H1 (cell line): Measurements from ENCODE around the gene CAMSAP3. TPM values are rescaled to one million over a fixed set of nuclear protein-coding genes. Genes with fewer than 3 reads are reported as not detected.
A peak's percentile ranks its signal among the peaks of the same experiment; 100 is the strongest.

Experiments used
- CTCF ChIA-PET: fragments of 300-600 bp; sonication (Branson Sonifier 250); formaldehyde crosslinking; loops from one replicate; lab custom pipeline; 2021; ENCODE audit not compliant: partially characterized antibody; lab: Charles Lee
- POLR2A ChIA-PET: fragments of 300-600 bp; sonication (Branson Sonifier 250); formaldehyde crosslinking; loops from one replicate; lab custom pipeline; 2021; ENCODE audit warnings: inconsistent platforms; ENCODE audit not compliant: partially characterized antibody; lab: Charles Lee
- DNase-seq, 2 experiments: peaks; one replicate each; pipeline versions ENCODE4 v3.0.0 to v3.0.0-alpha.2; 2010 to 2022; ENCODE audit warnings: low spot score in 2 of 2, low read depth in 1 of 2, mixed read lengths in 1 of 2
- FAIRE-seq: peaks from 2 replicates; lab custom pipeline; 2011; peaks lifted over from hg19 to GRCh38; lab: Jason Lieb, UNC
- H2AFZ ChIP-seq: 2 replicates; pipeline ENCODE4 v1.8.1; 2012; ENCODE audit warnings: low read length, inconsistent platforms
- H2AK5ac ChIP-seq: 2 replicates; pipeline ENCODE4 v1.6.1; 2013; ENCODE audit warnings: low read depth, low read length
- H2BK120ac ChIP-seq: replicated peaks from 2 replicates; pipeline ENCODE3; 2013; ENCODE audit warnings: low read depth, low read length, inconsistent platforms
- H2BK12ac ChIP-seq: 2 replicates; pipeline ENCODE4 v1.6.1; 2013; ENCODE audit warnings: low read depth, low read length
- H2BK15ac ChIP-seq: 2 replicates; pipeline ENCODE4 v1.6.1; 2013; ENCODE audit warnings: low read length
- H2BK20ac ChIP-seq: 2 replicates; pipeline ENCODE4 v1.6.1; 2013; ENCODE audit warnings: low read length
- H2BK5ac ChIP-seq: 2 replicates; pipeline ENCODE4 v1.6.1; 2013; ENCODE audit warnings: low read depth, low read length
- H3K14ac ChIP-seq: 2 replicates; pipeline ENCODE4 v1.6.1; 2013; ENCODE audit warnings: inconsistent platforms; ENCODE audit not compliant: insufficient read length
- H3K18ac ChIP-seq: 2 replicates; pipeline ENCODE4 v1.6.1; 2013; ENCODE audit warnings: low read length; ENCODE audit errors: extremely low read depth
- H3K23ac ChIP-seq: 2 replicates; pipeline ENCODE4 v1.6.1; 2013; ENCODE audit warnings: inconsistent platforms; ENCODE audit not compliant: insufficient read length
- H3K23me2 ChIP-seq: 2 replicates; pipeline ENCODE4 v1.6.1; 2013; ENCODE audit warnings: low read depth, low read length
- H3K27ac ChIP-seq: 2 replicates; pipeline ENCODE4 v1.6.1; 2011; ENCODE audit warnings: low read depth, low read length, inconsistent platforms
- H3K27me3 ChIP-seq, 4 experiments: replicated peaks in 1 of 4; 1 replicate in 1 of 4; 2 replicates in 3 of 4; pipeline versions ENCODE4 v1.6.1 to v1.8.1; 2011 to 2013; ENCODE audit warnings: low read length in 3 of 4, mild to moderate bottlenecking in 3 of 4, inconsistent platforms in 2 of 4, mixed read lengths in 2 of 4, moderate library complexity in 1 of 4; ENCODE audit not compliant: control insufficient read depth in 3 of 4, insufficient read depth in 3 of 4; ENCODE audit errors: extremely low read depth in 1 of 4
- H3K36me3 ChIP-seq, 4 experiments: 2 replicates each; pipeline versions ENCODE4 v1.6.1 to v1.8.1; 2011 to 2013; ENCODE audit warnings: mild to moderate bottlenecking in 4 of 4, low read length in 3 of 4, moderate library complexity in 2 of 4, control low read depth in 1 of 4, inconsistent platforms in 1 of 4; ENCODE audit not compliant: insufficient read depth in 4 of 4, control insufficient read depth in 2 of 4
- H3K4ac ChIP-seq: replicated peaks from 2 replicates; pipeline ENCODE3; 2013; ENCODE audit warnings: low read length, low read depth, mixed read lengths, inconsistent platforms; ENCODE audit not compliant: insufficient read length
- H3K4me1 ChIP-seq, 4 experiments: replicated peaks in 1 of 4; 1 replicate in 1 of 4; 2 replicates in 3 of 4; pipeline versions ENCODE4 v1.6.1 to v1.8.1; 2011 to 2013; ENCODE audit warnings: low read length in 3 of 4, inconsistent platforms in 2 of 4, mixed read lengths in 1 of 4; ENCODE audit not compliant: insufficient read depth in 4 of 4, control insufficient read depth in 3 of 4
- H3K4me2 ChIP-seq, 2 experiments: 2 replicates each; pipeline versions ENCODE4 v1.6.1 to v1.8.1; 2011 to 2013; ENCODE audit warnings: low read depth in 2 of 2, low read length in 2 of 2, control low read depth in 1 of 2, inconsistent platforms in 1 of 2, mild to moderate bottlenecking in 1 of 2; ENCODE audit not compliant: insufficient read depth in 1 of 2
- H3K4me3 ChIP-seq, 4 experiments: fragments of 200-600, 300-600 bp in 1 of 4; sonication (generic), shearing (Covaris generic), sonication (Bioruptor Twin) in 1 of 4; 2 replicates each; pipeline versions ENCODE4 v1.5.1 to v1.8.1; 2011 to 2016; ENCODE audit warnings: low read length in 4 of 4, low read depth in 3 of 4, control low read depth in 2 of 4, inconsistent platforms in 2 of 4, mild to moderate bottlenecking in 2 of 4, mixed read lengths in 1 of 4, moderate library complexity in 1 of 4; ENCODE audit not compliant: insufficient read depth in 2 of 4; ENCODE audit errors: extremely low read depth in 1 of 4
- H3K56ac ChIP-seq: replicated peaks from 2 replicates; pipeline ENCODE3; 2013; ENCODE audit warnings: low read depth, mild to moderate bottlenecking, mixed read lengths, low read length, inconsistent platforms; ENCODE audit not compliant: insufficient read length
- H3K79me1 ChIP-seq: 2 replicates; pipeline ENCODE4 v1.6.1; 2013; ENCODE audit warnings: low read depth, low read length, control low read depth
- H3K79me2 ChIP-seq, 2 experiments: 2 replicates each; pipeline versions ENCODE4 v1.6.1 to v1.8.1; 2012 to 2013; ENCODE audit warnings: low read length in 2 of 2, mild to moderate bottlenecking in 2 of 2, inconsistent platforms in 1 of 2; ENCODE audit not compliant: insufficient read depth in 2 of 2, control insufficient read depth in 1 of 2
- H3K9ac ChIP-seq, 4 experiments: replicated peaks in 1 of 4; 1 replicate in 1 of 4; 2 replicates in 3 of 4; pipeline versions ENCODE4 v1.6.1 to v1.8.1; 2011 to 2013; ENCODE audit warnings: low read depth in 3 of 4, low read length in 3 of 4, control low read depth in 2 of 4, mild to moderate bottlenecking in 2 of 4, moderate library complexity in 2 of 4, inconsistent platforms in 1 of 4; ENCODE audit errors: extremely low read depth in 1 of 4
- H3K9me3 ChIP-seq, 2 experiments: 2 replicates each; pipeline versions ENCODE4 v1.6.1 to v1.8.1; 2012 to 2013; ENCODE audit warnings: mild to moderate bottlenecking in 2 of 2, moderate library complexity in 2 of 2, control low read depth in 1 of 2, inconsistent platforms in 1 of 2, low read depth in 1 of 2, low read length in 1 of 2, mixed read lengths in 1 of 2; ENCODE audit not compliant: insufficient read depth in 2 of 2
- H4K20me1 ChIP-seq, 2 experiments: replicated peaks in 1 of 2; 2 replicates each; pipeline versions ENCODE3 to v1.8.1; 2011 to 2013; ENCODE audit warnings: inconsistent platforms in 2 of 2, low read length in 2 of 2, mild to moderate bottlenecking in 1 of 2; ENCODE audit not compliant: insufficient read depth in 2 of 2, control insufficient read depth in 1 of 2
- H4K5ac ChIP-seq: 2 replicates; pipeline ENCODE4 v1.6.1; 2013; ENCODE audit warnings: low read length, low read depth, mixed read lengths, inconsistent platforms; ENCODE audit not compliant: insufficient read length
- H4K8ac ChIP-seq: 2 replicates; pipeline ENCODE4 v1.8.0; 2013; ENCODE audit warnings: mild to moderate bottlenecking, moderate library complexity, low read length, inconsistent platforms; ENCODE audit not compliant: insufficient read depth; ENCODE audit errors: extremely low read depth
- H4K91ac ChIP-seq: replicated peaks from 2 replicates; pipeline ENCODE3; 2013; ENCODE audit warnings: low read length, mixed read lengths, inconsistent platforms; ENCODE audit not compliant: insufficient read length
- ATF2 ChIP-seq: IDR thresholded peaks from 2 replicates; pipeline ENCODE4 v1.6.1; 2012; ENCODE audit warnings: low read length, inconsistent platforms
- BACH1 ChIP-seq: IDR thresholded peaks from 2 replicates; pipeline ENCODE4 v1.6.1; 2012; ENCODE audit warnings: low read length, improper control_type of control experiment
- POLR2A ChIP-seq, 2 experiments: IDR thresholded peaks; 1 replicate in 1 of 2; 2 replicates in 1 of 2; pipeline ENCODE4 v1.6.1; 2011; ENCODE audit warnings: low read depth in 2 of 2, low read length in 2 of 2, mild to moderate bottlenecking in 2 of 2; ENCODE audit errors: control extremely low read depth in 1 of 2
- RAD21 ChIP-seq, 2 experiments: IDR thresholded peaks in 1 of 2; conservative IDR thresholded peaks in 1 of 2; 2 replicates each; pipeline ENCODE4 v1.6.1; 2011; ENCODE audit warnings: low read depth in 2 of 2, low read length in 2 of 2, improper control_type of control experiment in 1 of 2, inconsistent platforms in 1 of 2, mild to moderate bottlenecking in 1 of 2, moderate library complexity in 1 of 2
- RNF2 ChIP-seq: fragments of 200-900, 300-1000 bp; sonication (generic); IDR thresholded peaks from 2 replicates; pipeline ENCODE4 v1.7.1; 2016; ENCODE audit warnings: borderline replicate concordance, low read depth, mild to moderate bottlenecking, antibody characterized with exemption, low read length; ENCODE audit not compliant: poor library complexity, severe bottlenecking; ENCODE audit errors: missing control alignments
- SIRT6 ChIP-seq: IDR thresholded peaks from one replicate; pipeline ENCODE4 v1.7.1; 2012; ENCODE audit warnings: low read length, inconsistent platforms
- USF2 ChIP-seq: IDR thresholded peaks from 2 replicates; pipeline ENCODE4 v1.6.1; 2011; ENCODE audit warnings: low read length, improper control_type of control experiment
- WGBS, 2 experiments: shearing (Covaris generic) in 1 of 2; methylation state at CpG; one replicate each; pipeline versions ENCODE4 v1.1.6 to v1.1.7; 2013 to 2015; ENCODE audit warnings: low lambda C conversion rate in 2 of 2, mixed read lengths in 2 of 2, inconsistent platforms in 1 of 2, low coverage in 1 of 2, missing lambda C conversion rate in 1 of 2; ENCODE audit not compliant: insufficient replicate concordance in 2 of 2, insufficient coverage in 1 of 2, insufficient read length in 1 of 2; ENCODE audit errors: extremely low coverage in 1 of 2, missing lambda C conversion rate in 1 of 2; 5-methylcytosine and 5-hydroxymethylcytosine counted together
- polyA plus RNA-seq, 7 experiments: library from polyadenylated mRNA; depleted of rRNA in 3 of 7; stranded (reverse) in 5 of 7; unstranded in 2 of 7; fragments of >200 nt in 5 of 7; fragments of 200-250 nt in 2 of 7; gene quantifications; 1 replicate in 5 of 7; 2 replicates in 1 of 7; 4 replicates in 1 of 7; pipeline versions ENCODE4 v1.2.1 to v1.2.3, GENCODE V29; 2011 to 2013; ENCODE audit warnings: missing spikeins in 2 of 7, mixed read lengths in 2 of 7
- total RNA-seq: library from RNA; stranded (reverse); fragmentation: NEBNext Ultra II Directional; extraction: Animal tissue kit (Norgen Biotek cat#: 25700); gene quantifications from 2 replicates; pipeline ENCODE4 v1.2.1, GENCODE V29; 2021

Gene CAMSAP3
- total and polyA plus RNA-seq, 2 of the 8 experiments (the other 6 are each of a cell fraction or from before 2014, with no cell fraction given) = 11.4 to 30.4 TPM

- Histone ChIP-seq H4K20me1 (peaks cover 8 to 19% of the 10 kb centered on the region in 2 experiments), H3K4ac (no peak overlapping the region), H3K14ac (no peak overlapping the region), H2BK120ac (no peak overlapping the region), H3K27ac (no peak overlapping the region), H2BK15ac (no peak overlapping the region), H3K4me3 (no peak overlapping the region), H2AFZ (no peak overlapping the region), H3K79me2 (peaks cover 0 to 28% of the 10 kb centered on the region in 2 experiments; a peak in 2 of 4 replicates), H3K79me1 (peaks cover 7% of the 10 kb centered on the region), H3K9ac (no peak overlapping the region), H3K18ac (no peak overlapping the region), H3K23ac (no peak overlapping the region), H3K23me2 (peaks cover 11% of the 10 kb centered on the region; the same call in 1 of the 2 replicates), H3K36me3 (no peaks in the 10 kb centered on the region), H4K8ac (no peak overlapping the region), H2AK5ac (no peak overlapping the region), H2BK5ac (no peak overlapping the region), H2BK20ac (no peak overlapping the region), H3K9me3 (no peaks in the 10 kb centered on the region), H3K4me1 (peaks cover 0 to 11% (median 5%) of the 10 kb centered on the region in 4 experiments; a peak in 5 of 7 replicates), H2BK12ac (no peak overlapping the region), H4K91ac (no peak overlapping the region), H4K5ac (no peak overlapping the region), H3K27me3 (no peaks in the 10 kb centered on the region), H3K4me2 (peak overlapping the region in 1 of 2 experiments; percentile 86; a peak in 1 of 4 replicates), H3K56ac (no peak overlapping the region)
- no peak for FAIRE-seq
- WGBS, 2 experiments = 79% methylated on average over 6 of the region's 6 CpGs; no CpG with 5 or more reads in 1 of the 2 experiments
- POLR2A ChIA-PET = interaction anchor here (0.6 to 0.9 kb wide), 3 partner anchors 20 to 207 kb away, joined by 3 read pairs; no protein-coding TSS in a partner anchor
- CTCF ChIA-PET = interaction anchor here (0.5 to 5.0 kb wide), 6 partner anchors 25 to 348 kb away, joined by 3 to 27 read pairs (median 3); no protein-coding TSS in a partner anchor
- TF ChIP-seq RAD21 (IDR thresholded peaks at IDR 0.05 in 1 of 2, conservative IDR thresholded peaks at IDR 0.05 in 1 of 2; ENCODE audit: low read depth in 2 of 2, low read length in 2 of 2) = no peak
- no peak for TF ChIP-seq RNF2
- no peak for TF ChIP-seq BACH1
- no peak for TF ChIP-seq USF2
- no peak for TF ChIP-seq POLR2A (IDR thresholded peaks at IDR 0.05; ENCODE audit: control extremely low read depth in 1 of 2, low read depth in 2 of 2, low read length in 2 of 2)
- TF ChIP-seq ATF2 = no peak
- no peak for TF ChIP-seq SIRT6
- no peak for DNase-seq
Measured at GRCh38 chr19:7598180-7598579, 2.5 kb downstream of the CAMSAP3 start.
